Glomerular visceral epithelial cell (primary cell): ENCODE results near the gene RPA1.
A peak's percentile ranks its signal among the peaks of the same experiment; 100 is the strongest.
"Not testable (repeated sequence)": the region's sequence is repeated elsewhere in the genome, so short reads cannot be mapped to it uniquely, and the experiment has no call there.

ENCODE experiments used
- DNase-seq: peaks from one replicate; pipeline ENCODE4 v3.0.0-alpha.2; 2016; ENCODE audit errors: extremely low spot score

The RPA1 gene

GRCh38 chr17:1813088-1813487 is 16.7 kb upstream of the RPA1 start:
- no peak for DNase-seq

DNA sequence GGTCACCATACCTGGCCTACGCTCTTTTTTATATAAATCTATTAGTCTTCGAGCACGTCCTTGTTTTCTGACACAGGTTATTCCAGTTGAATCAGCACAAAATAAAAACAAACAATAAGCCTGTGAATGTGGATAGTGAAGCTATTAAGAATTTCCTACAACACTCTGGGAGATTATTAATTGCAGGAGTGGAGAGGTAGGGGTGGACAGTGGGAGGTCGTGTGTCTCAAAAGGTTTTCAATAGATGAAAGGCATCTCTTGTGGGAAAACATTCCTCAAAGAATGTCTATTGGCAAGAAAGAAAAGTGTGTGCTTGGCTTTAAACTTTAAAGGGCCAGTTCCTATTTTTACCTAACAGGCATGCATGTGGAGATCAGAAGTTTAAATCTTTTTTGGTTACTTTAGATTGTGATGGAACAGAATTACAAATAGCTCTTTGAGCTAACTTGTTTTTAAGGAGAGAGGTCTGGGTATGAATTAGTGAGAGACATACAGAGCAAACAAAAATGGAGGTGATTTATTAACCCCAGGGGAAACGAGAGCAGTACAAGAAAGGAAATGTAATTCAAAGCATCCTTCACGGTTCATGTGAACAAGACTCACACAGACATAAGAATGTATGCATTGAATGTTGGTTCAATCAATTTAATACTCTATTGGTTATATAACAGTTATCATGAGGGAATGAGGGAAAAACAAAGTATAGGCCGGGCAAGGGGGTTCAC is 9.1 kb upstream of the RPA1 start:
- no peak for DNase-seq

DNA sequence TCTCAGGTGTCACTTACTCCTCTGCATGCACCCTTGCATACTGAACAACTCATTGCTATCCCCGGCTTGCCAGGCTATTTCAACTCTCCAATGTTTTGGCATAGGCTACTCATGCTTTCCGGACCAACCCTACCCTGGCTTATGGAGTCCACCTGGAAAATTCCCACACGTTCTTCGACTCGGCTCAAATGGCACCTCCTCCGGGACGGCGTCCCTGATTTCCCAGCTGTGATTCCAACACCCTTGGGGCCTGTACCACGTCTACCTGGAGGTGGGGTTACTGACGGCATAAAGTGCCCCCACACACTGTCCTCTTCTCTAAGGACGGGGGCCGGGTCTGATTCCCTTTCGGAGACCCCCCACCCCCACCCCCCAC is 601 bp upstream of the RPA1 start:
- no peak for DNase-seq

GRCh38 chr17:1830288-1830687 is 483 bp downstream of the RPA1 start:
- peak; percentile 29 for DNase-seq

- no peak for DNase-seq
These were observed 4.8 kb downstream of the RPA1 start for GRCh38 chr17:1834380-1835149.

DNA sequence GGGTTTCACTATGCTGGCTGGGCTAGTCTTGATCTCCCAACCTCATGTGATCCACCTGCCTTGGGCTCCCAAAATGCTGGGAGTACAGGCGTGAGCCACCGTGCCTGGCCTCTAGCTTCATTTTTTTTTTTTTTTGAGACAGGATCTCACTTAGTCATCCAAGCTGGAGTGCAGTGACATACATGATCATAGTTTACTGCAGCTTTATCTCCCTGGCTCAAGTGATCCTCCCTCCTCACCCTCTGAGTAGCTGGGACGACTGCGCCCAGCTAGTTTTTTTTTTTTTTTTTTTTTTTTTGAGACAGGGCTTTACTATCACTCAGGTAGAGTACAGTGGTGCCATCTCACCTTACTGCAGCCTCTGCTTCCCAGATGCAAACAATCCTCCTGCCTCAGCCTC is 9.7 kb downstream of the RPA1 start:
- DNase-seq: no peak

GRCh38 chr17:1843947-1844346 is 14.1 kb downstream of the RPA1 start:
- no peak for DNase-seq

DNA sequence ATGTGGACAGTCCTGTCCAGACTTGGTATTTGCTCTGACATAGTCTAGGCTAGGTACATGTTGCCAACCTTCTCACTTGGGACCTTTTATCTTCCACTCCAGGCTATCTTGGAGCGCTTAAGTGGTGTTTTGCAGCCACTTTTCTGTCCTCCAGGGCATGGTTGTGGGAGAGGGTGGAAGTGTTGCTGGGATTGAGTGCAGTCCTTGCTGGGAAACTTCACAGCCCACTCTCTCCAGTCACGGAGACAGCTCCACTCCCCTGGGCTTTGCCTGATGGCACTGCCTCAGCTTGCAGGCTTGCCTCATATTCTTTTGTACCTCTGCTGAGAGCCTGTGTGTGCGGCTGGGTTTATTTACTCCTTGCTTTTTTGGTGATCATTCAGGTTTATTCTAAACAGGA is 17.4 kb downstream of the RPA1 start:
- DNase-seq: no peak

GRCh38 chr17:1852327-1852726 is 22.5 kb downstream of the RPA1 start:
- DNase-seq: no peak

DNA sequence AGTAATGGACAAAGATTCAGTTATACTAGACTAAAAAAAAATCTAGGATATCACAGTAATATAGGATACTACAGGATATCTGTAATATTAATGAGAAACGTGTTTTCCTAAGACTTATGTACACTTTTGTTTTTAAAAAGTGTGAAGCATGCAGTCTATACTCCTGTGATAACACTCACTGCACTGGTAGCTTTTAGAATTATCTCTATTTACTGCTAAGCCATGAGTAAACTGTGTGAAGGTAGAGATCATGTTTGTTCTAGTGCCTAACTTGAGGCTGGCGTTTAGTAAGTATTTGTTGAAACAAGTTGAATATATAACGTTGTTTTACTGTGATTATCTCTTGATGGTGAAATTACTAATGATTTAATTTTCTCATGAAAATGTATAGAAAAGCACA is 23.9 kb downstream of the RPA1 start:
- no peak for DNase-seq

DNA sequence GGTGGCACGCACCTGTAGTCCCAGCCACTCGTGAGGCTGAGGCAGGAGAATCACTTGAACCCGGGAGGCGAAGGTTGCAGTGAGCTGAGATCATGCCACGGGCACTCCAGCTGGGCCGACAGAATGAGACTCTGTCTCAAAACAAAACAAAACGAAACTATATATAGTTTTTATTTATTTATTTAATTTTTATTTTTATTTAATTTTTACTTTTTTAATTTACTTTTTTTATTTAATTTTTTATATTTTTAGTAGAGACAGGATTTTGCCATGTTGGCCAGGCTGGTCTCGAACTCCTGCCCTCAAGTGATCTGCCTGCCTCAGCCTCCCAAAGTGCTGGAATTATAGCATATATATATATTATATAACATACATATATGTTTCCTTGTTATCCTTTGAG is 26.7 kb downstream of the RPA1 start:
- DNase-seq: not testable (repeated sequence)

DNA sequence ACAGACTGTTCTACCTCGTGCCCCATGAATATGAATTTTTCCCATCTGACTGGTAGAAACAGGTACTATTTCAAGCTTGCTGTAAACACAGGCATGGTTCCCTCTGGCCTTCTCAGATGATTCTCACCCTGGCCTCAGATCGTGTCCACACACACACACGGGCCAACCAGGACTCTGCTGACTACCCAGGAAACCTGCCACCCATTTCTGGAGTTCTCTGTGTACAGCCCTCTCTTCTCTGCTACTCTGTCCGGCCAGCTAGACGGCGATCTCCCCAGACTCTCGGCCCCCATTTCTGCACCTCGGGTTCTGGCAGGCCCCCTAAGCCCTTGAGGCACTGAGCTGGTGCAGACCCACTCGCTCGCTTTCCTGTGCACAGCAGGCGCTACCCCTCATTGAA is 31.2 kb downstream of the RPA1 start:
- no peak for DNase-seq

- DNase-seq: no peak
These were observed 31.7 kb downstream of the RPA1 start for GRCh38 chr17:1861391-1862010.

DNA sequence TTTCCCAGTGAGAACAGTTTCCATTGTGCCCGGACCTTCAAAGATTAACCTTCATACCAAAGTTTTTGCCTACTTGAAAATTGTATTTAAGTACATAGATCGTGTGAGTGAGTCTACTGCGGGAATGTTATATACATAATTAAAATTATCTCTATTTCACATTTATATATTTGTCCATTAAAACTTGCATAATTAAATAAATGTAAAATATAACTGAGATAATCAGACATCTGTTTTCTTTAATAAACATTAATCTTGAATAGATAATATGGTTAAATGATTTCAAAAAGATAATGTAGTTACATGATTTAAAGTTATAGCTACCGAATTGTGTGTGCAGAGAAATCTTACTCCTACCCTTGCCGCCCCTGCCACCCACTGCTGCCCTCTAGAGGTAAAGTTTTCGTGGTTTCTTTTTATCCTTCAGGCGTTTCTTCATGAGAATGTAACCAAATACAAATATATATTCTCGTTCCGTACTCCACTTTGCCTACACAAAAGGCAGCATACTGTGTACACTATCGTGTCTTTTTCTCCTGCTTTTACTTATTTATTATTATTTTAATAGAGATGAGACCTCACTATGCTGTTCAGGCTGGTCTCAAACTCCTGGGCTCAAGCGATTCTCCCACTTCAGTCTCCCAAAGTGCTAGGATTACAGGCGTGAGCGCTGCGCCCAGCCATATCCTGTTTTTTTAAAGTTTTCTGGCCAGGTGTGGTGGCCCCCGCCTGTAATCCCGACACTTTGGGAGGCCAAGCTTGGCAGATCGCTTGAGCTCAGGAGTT is 35.6 kb downstream of the RPA1 start:
- peak; percentile 46 for DNase-seq

DNA sequence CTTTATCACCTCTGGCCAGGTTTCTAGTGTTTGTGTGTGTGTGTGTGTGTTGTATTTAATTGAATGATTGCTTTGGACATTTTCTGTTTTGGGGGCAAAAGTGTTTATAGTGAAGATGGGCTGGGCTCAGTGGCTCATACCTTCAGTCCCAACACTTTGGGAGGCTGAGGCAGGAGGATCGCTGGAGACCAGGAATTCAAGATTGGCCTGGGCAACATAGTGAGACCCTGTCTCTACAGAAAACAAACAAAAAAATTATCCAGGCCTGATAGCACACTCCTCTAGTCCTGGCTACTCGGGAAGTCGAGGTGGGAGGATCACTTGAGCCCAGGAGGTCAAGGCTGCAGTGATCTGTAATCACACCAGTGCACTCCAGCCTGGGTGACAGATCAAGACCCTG is 37.5 kb downstream of the RPA1 start:
- DNase-seq: no peak

DNA sequence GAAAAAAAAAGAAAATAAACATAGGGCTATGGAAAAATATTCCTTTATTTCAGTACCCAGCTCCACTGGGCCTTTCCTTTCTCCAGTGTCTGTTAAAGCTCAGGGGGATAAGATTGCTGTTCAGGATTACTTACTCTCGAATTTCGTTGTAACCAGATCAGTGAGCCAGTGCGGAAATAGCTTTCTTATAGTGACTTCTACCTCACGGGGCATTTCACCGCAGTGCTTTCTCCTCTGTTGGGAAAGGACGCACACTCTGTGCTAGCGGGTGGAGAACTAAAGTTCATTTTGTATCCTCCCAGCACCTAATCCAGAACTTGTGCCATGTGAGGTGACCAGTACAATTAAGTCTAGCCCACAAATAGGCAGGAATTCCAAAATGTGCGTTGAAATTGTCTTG is 38.3 kb downstream of the RPA1 start:
- DNase-seq: no peak

DNA sequence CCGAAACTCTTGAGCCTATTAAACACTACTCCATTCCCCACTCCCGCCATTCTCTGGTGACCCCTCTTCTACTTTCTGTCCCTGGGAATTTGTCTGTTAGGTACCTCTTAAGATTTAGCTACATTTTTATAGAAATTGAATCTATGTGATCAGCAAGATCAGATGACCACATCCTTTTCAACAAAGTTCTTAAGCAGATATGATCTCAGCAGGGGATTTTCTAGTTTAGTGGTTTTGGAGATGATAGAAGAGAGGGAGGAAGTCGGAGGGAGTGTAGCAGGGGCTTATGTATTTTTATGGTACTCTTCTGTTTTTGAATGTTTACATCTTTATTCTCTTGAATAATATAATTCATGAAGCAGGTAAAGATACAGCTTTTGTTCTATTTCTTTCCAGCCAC is 40.8 kb downstream of the RPA1 start:
- DNase-seq: no peak

DNA sequence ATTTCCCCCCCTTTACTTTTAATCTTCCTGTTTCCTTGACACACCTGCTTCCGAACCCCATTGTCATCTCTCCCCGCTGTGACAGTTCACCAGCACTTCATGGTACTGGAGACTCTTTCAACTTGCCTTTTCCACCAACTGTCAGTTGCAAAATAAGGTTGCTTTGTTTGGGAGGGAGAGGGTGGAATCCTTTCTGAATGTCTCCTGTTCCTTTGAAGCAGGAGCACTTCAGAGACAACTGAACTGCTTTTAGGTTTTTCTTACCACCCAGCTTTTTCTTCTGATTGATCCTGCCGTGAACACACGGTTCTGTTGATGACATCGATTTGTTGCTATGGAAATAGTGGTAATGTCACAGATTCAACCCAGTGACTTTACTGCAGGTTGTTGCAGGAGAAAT is 42.0 kb downstream of the RPA1 start:
- DNase-seq: no peak

DNA sequence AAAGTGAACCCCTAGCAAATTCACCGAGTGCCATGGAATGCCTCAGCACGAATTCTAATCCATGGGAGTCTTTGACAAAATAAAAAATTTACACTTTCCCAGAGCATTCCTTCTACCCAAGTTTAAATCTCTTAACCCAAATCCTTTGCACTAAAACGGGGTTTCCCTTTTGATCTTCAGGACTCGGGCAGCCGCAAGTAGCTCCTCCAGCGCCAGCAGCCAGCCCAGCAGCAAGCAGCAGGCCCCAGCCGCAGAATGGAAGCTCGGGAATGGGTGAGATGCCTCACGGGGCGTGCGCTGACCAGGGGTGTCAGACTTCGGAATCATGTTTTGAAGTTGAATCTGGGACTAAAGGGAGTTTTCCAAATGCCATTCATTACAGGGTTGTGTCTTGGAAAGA is 42.4 kb downstream of the RPA1 start:
- DNase-seq: no peak

GRCh38 chr17:1872976-1873375 is 43.2 kb downstream of the RPA1 start:
- DNase-seq: no peak

DNA sequence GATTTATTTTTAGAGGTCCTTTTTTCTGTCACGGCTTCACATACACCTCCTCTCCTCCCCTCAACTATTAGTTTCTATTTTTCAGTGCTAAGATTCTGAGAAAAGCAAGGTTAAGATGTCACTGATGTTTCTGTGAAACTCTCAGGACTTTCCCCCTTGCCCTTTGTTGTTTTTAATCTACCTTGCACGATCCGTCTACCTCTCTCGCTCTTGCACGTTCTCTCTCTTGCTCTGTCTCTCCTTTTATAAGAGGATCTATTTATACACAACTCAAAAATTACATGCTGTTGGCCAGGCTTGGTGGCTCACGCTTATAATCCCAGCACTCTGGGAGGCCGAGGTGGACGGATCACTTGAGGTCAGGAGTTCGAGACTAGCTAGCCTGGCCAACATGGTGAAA is 43.6 kb downstream of the RPA1 start:
- no peak for DNase-seq

GRCh38 chr17:1875597-1875996 is 45.8 kb downstream of the RPA1 start:
- DNase-seq: no peak
